ENCODE results near the gene CAP1.

DNA sequence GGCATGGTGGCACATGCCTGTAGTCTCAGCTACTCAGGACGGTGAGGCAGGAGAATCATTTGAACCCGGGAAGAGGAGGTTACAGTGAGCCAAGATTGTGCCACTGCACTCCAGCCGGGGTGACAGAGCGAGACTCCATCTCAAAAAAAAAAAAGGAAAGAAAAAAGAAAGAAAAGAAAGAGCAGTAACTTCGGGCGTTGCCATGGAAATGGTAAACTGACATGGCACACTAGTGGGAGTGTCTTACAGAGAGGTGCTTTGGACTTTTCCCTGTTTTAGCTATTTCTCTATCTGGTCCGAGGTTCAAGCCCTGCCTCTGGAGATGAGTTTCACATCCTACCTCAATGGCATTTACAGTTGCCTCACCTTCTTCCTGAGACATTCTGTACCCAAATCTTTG is 79.6 kb downstream of the CAP1 start:
- TF ChIP-seq, protein P1, sequence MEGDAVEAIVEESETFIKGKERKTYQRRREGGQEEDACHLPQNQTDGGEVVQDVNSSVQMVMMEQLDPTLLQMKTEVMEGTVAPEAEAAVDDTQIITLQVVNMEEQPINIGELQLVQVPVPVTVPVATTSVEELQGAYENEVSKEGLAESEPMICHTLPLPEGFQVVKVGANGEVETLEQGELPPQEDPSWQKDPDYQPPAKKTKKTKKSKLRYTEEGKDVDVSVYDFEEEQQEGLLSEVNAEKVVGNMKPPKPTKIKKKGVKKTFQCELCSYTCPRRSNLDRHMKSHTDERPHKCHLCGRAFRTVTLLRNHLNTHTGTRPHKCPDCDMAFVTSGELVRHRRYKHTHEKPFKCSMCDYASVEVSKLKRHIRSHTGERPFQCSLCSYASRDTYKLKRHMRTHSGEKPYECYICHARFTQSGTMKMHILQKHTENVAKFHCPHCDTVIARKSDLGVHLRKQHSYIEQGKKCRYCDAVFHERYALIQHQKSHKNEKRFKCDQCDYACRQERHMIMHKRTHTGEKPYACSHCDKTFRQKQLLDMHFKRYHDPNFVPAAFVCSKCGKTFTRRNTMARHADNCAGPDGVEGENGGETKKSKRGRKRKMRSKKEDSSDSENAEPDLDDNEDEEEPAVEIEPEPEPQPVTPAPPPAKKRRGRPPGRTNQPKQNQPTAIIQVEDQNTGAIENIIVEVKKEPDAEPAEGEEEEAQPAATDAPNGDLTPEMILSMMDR (IDR thresholded peaks at IDR 0.05): no peak
- TF ChIP-seq POLR2A (IDR thresholded peaks at IDR 0.05) (no peak), EP300 (IDR thresholded peaks at IDR 0.05) (no peak), POLR2AphosphoS5 (IDR thresholded peaks at IDR 0.05) (no peak)
